Tibial nerve (tissue), 4 donors: ENCODE data around the gene UGT1A6. TPM values are rescaled to one million over a fixed set of nuclear protein-coding genes. Genes with fewer than 3 reads are reported as not detected.
"Not testable (repeated sequence)": the region's sequence is repeated elsewhere in the genome, so short reads cannot be mapped to it uniquely, and the experiment has no call there.

Source experiments
- DNase-seq, 2 donors: peaks; one replicate each; pipeline ENCODE4 v3.0.0-alpha.2; 2019; ENCODE audit warnings: low spot score in 2 of 2
- H3K27ac ChIP-seq, 4 donors: fragments of 200-600 bp; sonication (generic) in 3 of 4; one replicate each; pipeline ENCODE4 v1.5.1; 2017 to 2019; ENCODE audit warnings: mild to moderate bottlenecking in 1 of 4
- H3K27me3 ChIP-seq, 2 donors: fragments of 200-600 bp; sonication (generic) in 1 of 2; one replicate each; pipeline versions ENCODE4 v1.5.1 to v1.6.0; 2017 to 2019
- H3K36me3 ChIP-seq, 3 donors: fragments of 200-600 bp; sonication (generic); one replicate each; pipeline ENCODE4 v1.5.1; 2018 to 2019
- H3K4me1 ChIP-seq, 4 donors: fragments of 200-600 bp; sonication (generic) in 3 of 4; one replicate each; pipeline ENCODE4 v1.5.1; 2017 to 2019
- H3K4me3 ChIP-seq, 4 donors: fragments of 200-600 bp; sonication (generic) in 3 of 4; one replicate each; pipeline ENCODE4 v1.5.1; 2017 to 2019; ENCODE audit warnings: mild to moderate bottlenecking in 1 of 4, moderate library complexity in 1 of 4
- H3K9me3 ChIP-seq, 4 donors: fragments of 200-600 bp; sonication (generic) in 3 of 4; one replicate each; pipeline ENCODE4 v1.5.1; 2017 to 2019
- EP300 ChIP-seq, 2 donors: sonication (generic); formaldehyde crosslinking; IDR thresholded peaks; one replicate each; pipeline ENCODE4 v1.6.1; 2017; ENCODE audit warnings: antibody characterized with exemption in 2 of 2, mild to moderate bottlenecking in 1 of 2
- POLR2A ChIP-seq, 2 donors: fragments of 450-650 bp; IDR thresholded peaks; one replicate each; pipeline ENCODE4 v1.6.1; 2017; ENCODE audit warnings: antibody characterized with exemption in 2 of 2, mild to moderate bottlenecking in 2 of 2, moderate library complexity in 2 of 2
- WGBS, 2 donors: methylation state at CpG; one replicate each; pipeline ENCODE4 v1.1.5; 2018; 5-methylcytosine and 5-hydroxymethylcytosine counted together
- total RNA-seq, 4 donors: library from RNA; depleted of rRNA; stranded (reverse); fragments of >200 nt; gene quantifications; one replicate each; pipeline ENCODE4 v1.1.0, GENCODE V29; 2016
- TF ChIP-seq, protein P1 (sequence below), 5 experiments: fragments of 200-600 bp in 3 of 5; fragments of 450-650 bp in 2 of 5; sonication (generic) in 3 of 5; IDR thresholded peaks; one replicate each; pipeline ENCODE4 v1.5.1; 2016 to 2019; ENCODE audit warnings: antibody characterized with exemption in 5 of 5, mild to moderate bottlenecking in 3 of 5, moderate library complexity in 2 of 5

The UGT1A6 gene
- total RNA-seq, 4 donors from 2014 or later, result 0.39 TPM; not detected in 3

DNA sequence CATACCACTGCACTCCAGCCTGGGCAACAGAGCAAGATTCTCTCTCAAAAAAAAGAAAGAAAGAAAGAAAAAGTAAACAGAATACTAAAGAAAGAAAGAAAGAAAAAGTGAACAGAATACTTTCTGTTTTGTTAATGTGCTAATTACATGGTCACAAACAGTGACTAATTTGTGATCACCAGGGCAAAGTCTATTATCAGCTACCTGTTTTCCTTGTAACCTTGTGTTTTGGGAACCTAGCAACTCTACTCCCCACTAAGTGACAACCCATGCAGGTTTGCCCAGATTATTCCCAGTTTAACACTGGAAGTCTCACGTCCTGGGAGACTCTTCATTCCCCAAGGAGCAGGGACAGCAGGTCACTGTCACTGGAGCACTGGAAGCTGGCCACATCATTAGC, 37.6 kb upstream of the UGT1A6 start:
- no peak overlapping the region for H3K4me3 ChIP-seq
- H3K27ac ChIP-seq, result no peak overlapping the region
- no peaks in the 10 kb centered on the region for H3K4me1 ChIP-seq
- no peak for TF ChIP-seq EP300 (IDR thresholded peaks at IDR 0.05)
- TF ChIP-seq POLR2A (IDR thresholded peaks at IDR 0.05), result no peak
- TF ChIP-seq, protein P1, sequence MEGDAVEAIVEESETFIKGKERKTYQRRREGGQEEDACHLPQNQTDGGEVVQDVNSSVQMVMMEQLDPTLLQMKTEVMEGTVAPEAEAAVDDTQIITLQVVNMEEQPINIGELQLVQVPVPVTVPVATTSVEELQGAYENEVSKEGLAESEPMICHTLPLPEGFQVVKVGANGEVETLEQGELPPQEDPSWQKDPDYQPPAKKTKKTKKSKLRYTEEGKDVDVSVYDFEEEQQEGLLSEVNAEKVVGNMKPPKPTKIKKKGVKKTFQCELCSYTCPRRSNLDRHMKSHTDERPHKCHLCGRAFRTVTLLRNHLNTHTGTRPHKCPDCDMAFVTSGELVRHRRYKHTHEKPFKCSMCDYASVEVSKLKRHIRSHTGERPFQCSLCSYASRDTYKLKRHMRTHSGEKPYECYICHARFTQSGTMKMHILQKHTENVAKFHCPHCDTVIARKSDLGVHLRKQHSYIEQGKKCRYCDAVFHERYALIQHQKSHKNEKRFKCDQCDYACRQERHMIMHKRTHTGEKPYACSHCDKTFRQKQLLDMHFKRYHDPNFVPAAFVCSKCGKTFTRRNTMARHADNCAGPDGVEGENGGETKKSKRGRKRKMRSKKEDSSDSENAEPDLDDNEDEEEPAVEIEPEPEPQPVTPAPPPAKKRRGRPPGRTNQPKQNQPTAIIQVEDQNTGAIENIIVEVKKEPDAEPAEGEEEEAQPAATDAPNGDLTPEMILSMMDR (IDR thresholded peaks at IDR 0.05), result no peak
- H3K9me3 ChIP-seq, result no peaks in the 10 kb centered on the region
- 50 to 63% methylated on average over 1 of the region's 1 CpG for WGBS, 2 donors
- DNase-seq, result no peak
- H3K27me3 ChIP-seq, result no peaks in the 10 kb centered on the region
- no peaks in the 10 kb centered on the region for H3K36me3 ChIP-seq

DNA sequence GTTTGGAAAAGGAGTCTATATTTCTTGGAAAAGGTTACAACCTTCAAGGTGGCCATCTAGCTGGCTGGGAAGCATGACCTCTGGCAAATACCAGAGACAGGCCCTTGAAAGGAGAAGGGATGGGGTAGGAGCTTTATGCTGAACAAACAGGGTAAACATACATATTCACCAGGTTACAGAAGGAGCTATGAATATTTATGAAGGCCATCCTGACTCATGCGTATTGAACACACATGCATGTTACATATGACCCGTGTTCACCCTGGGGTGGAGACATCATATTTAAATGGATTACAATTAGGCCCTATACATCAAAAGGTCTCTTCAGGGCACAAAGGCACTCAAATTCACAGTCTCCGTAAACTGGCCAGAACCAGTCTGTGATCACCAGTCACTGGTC, 36.7 kb upstream of the UGT1A6 start:
- H3K27ac ChIP-seq, H3K27me3 ChIP-seq, DNase-seq, H3K4me3 ChIP-seq, H3K9me3 ChIP-seq, H3K36me3 ChIP-seq, H3K4me1 ChIP-seq: not testable (repeated sequence)
- 92 to 93% methylated on average over 3 of the region's 3 CpGs for WGBS, 2 donors

DNA sequence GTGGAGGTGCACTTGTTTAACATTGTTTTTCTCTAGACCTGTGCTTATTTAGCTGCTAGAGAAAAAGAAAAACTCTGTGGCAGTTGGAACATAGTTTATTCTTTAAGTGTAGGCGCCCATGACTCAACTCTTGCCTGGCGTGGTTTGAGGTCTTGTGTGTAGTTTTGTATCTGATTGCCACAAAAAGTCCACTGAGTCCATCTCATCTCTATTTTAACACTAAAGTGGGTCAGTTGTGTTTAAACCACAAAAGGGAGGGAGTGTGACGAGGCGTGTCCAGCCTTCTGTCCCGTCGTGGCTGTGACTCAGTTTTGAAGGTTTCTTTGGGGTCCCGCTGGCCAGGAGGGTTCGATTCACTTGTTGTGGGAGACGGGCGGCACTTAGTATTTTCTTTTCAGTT, 36.2 kb upstream of the UGT1A6 start:
- Histone ChIP-seq H3K9me3 (no peaks in the 10 kb centered on the region), H3K4me3 (no peak overlapping the region), H3K27me3 (no peaks in the 10 kb centered on the region), H3K36me3 (no peaks in the 10 kb centered on the region), H3K4me1 (no peaks in the 10 kb centered on the region), H3K27ac (no peak overlapping the region)
- TF ChIP-seq EP300 (IDR thresholded peaks at IDR 0.05) (no peak), POLR2A (IDR thresholded peaks at IDR 0.05) (no peak)
- TF ChIP-seq, protein P1 (IDR thresholded peaks at IDR 0.05), result no peak
- no peak for DNase-seq
- 86 to 91% methylated on average over 10 of the region's 10 CpGs for WGBS, 2 donors

DNA sequence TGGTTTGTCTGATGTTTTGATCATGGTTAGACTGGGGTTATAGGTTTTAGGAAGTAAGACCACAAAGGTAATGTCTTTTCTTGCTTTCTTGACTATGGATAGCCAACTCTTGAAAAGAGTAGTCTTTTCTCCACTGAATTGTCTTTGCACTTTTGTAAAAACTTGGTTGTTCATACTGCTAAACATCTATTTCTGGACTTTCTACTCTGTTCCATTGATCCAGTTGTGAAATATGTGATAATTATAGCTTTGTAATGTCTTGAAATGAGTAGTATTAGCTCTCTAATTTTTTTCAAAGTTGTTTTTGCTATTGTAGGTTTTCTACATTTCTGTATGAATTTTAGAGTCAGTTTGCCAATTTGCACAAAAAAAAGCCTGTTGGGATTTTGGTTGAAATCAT, 34.1 kb upstream of the UGT1A6 start:
- Histone ChIP-seq H3K36me3 (no peaks in the 10 kb centered on the region), H3K4me1 (no peaks in the 10 kb centered on the region), H3K4me3 (no peak overlapping the region), H3K27ac (no peak overlapping the region), H3K27me3 (no peaks in the 10 kb centered on the region), H3K9me3 (peaks cover 0 to 6% (median 0%) of the 10 kb centered on the region in 4 donors)
- DNase-seq, result no peak
- TF ChIP-seq POLR2A (IDR thresholded peaks at IDR 0.05) (no peak), EP300 (IDR thresholded peaks at IDR 0.05) (no peak)
- TF ChIP-seq, protein P1 (IDR thresholded peaks at IDR 0.05), result no peak

DNA sequence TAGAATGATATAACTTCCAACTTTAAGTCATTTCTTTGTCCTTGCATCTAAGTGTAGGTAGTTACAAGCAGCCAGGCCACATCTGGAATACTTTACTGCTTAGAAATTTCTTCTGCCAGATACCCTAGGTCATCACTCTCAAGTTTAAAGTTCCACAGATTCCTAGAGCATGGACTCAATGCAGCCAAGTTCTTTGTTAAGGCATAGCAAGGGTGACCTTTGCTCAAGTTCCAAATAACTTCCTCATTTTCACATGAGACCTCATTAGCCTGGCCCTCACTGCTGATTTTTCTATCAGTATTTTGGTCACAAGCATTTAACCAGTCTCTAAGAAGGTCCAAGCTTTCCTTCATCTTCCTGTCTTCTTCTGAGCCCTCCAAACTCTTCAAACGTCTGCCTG, 28.8 kb upstream of the UGT1A6 start:
- H3K27me3 ChIP-seq, result no peaks in the 10 kb centered on the region
- no peak overlapping the region for H3K27ac ChIP-seq
- no peak for TF ChIP-seq POLR2A (IDR thresholded peaks at IDR 0.05)
- TF ChIP-seq, protein P1 (IDR thresholded peaks at IDR 0.05), result no peak
- no peak for TF ChIP-seq EP300 (IDR thresholded peaks at IDR 0.05)
- DNase-seq, result no peak
- no peak overlapping the region for H3K4me3 ChIP-seq
- WGBS, 2 donors, result 43 to 48% methylated on average over 1 of the region's 1 CpG
- peaks cover 0 to 15% (median 0%) of the 10 kb centered on the region in 4 donors for H3K9me3 ChIP-seq
- no peaks in the 10 kb centered on the region for H3K36me3 ChIP-seq
- H3K4me1 ChIP-seq, result no peaks in the 10 kb centered on the region

DNA sequence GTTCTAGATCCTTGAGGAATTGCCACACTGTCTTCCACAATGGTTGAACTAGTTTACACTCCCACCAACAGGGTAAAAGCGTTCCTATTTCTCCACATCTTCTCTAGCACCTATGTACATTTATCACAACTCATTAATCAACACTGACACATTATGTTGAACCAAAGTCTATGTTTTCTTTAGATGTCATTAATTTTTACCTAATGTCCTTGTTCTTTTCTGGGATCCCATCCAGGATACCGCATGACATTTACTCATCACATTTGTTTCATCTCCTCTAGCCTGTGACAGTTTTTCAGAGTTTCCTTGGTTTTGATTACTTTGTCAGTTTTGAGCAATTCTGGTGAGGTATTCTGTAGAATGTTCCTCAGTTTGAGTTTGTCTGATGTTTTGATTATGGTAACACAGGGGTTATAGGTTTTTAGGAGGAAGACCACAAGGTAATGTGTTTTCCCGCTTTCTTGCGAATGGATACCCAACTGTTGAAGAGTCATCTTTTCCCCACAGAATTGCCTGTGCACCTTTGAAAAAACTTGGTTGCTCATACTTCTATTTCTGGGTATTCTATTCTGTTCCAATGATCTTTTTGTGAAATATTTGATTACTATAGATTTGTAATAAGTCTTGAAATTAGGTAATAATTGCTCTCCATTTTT, 24.0 kb upstream of the UGT1A6 start:
- no peak overlapping the region for H3K27ac ChIP-seq
- no peak for DNase-seq
- TF ChIP-seq POLR2A (IDR thresholded peaks at IDR 0.05), result no peak
- TF ChIP-seq, protein P1 (IDR thresholded peaks at IDR 0.05), result no peak
- no peak for TF ChIP-seq EP300 (IDR thresholded peaks at IDR 0.05)
- no peaks in the 10 kb centered on the region for H3K36me3 ChIP-seq
- no peaks in the 10 kb centered on the region for H3K4me1 ChIP-seq
- H3K9me3 ChIP-seq, result peaks cover 0 to 9% (median 0%) of the 10 kb centered on the region in 4 donors
- 89 to 97% methylated on average over 4 of the region's 4 CpGs for WGBS, 2 donors
- no peaks in the 10 kb centered on the region for H3K27me3 ChIP-seq
- H3K4me3 ChIP-seq, result no peak overlapping the region
